HG02981 (cell line): ENCODE results near the gene TMBIM4.
A peak's percentile ranks its signal among the peaks of the same experiment; 100 is the strongest.

ENCODE experiments used
- ATAC-seq: cut with Tn5 transposase; IDR thresholded peaks from one replicate; pipeline ENCODE4 v1.9.1; 2021; ENCODE audit warnings: mild to moderate bottlenecking, moderate library complexity; ENCODE audit not compliant: unreplicated experiment

Gene TMBIM4

GRCh38 chr12:66103016-66103913 is 66.5 kb downstream of the TMBIM4 start:
- no peak for ATAC-seq

- ATAC-seq: peak; percentile 70
Observed at GRCh38 chr12:66092559-66093269, 77.1 kb downstream of the TMBIM4 start.

- no peak for ATAC-seq
Observed at GRCh38 chr12:66090157-66090556, 79.6 kb downstream of the TMBIM4 start.

- peak; percentile 82 for ATAC-seq
Observed at GRCh38 chr12:66087365-66087943, 82.3 kb downstream of the TMBIM4 start.

GRCh38 chr12:66085998-66086397 is 83.8 kb downstream of the TMBIM4 start:
- ATAC-seq: no peak
